ENCODE measurements around the gene ELK4.

Gene ELK4

GRCh38 chr1:205581321-205581980, 50.4 kb downstream of the ELK4 start:
- DNase-seq (ENCODE audit: low read depth), result no peak
- H3K4me3 ChIP-seq (ENCODE audit: low read length), result no peak overlapping the region
- TF ChIP-seq, protein P1, sequence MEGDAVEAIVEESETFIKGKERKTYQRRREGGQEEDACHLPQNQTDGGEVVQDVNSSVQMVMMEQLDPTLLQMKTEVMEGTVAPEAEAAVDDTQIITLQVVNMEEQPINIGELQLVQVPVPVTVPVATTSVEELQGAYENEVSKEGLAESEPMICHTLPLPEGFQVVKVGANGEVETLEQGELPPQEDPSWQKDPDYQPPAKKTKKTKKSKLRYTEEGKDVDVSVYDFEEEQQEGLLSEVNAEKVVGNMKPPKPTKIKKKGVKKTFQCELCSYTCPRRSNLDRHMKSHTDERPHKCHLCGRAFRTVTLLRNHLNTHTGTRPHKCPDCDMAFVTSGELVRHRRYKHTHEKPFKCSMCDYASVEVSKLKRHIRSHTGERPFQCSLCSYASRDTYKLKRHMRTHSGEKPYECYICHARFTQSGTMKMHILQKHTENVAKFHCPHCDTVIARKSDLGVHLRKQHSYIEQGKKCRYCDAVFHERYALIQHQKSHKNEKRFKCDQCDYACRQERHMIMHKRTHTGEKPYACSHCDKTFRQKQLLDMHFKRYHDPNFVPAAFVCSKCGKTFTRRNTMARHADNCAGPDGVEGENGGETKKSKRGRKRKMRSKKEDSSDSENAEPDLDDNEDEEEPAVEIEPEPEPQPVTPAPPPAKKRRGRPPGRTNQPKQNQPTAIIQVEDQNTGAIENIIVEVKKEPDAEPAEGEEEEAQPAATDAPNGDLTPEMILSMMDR (conservative IDR thresholded peaks at IDR 0.05; ENCODE audit: low read depth, low read length), result no peak

GRCh38 chr1:205580923-205581180, 51.0 kb downstream of the ELK4 start:
- no peak overlapping the region for H3K4me3 ChIP-seq (ENCODE audit: low read length)
- TF ChIP-seq, protein P1 (conservative IDR thresholded peaks at IDR 0.05; ENCODE audit: low read depth, low read length), result no peak
- no peak for DNase-seq (ENCODE audit: low read depth)

DNA sequence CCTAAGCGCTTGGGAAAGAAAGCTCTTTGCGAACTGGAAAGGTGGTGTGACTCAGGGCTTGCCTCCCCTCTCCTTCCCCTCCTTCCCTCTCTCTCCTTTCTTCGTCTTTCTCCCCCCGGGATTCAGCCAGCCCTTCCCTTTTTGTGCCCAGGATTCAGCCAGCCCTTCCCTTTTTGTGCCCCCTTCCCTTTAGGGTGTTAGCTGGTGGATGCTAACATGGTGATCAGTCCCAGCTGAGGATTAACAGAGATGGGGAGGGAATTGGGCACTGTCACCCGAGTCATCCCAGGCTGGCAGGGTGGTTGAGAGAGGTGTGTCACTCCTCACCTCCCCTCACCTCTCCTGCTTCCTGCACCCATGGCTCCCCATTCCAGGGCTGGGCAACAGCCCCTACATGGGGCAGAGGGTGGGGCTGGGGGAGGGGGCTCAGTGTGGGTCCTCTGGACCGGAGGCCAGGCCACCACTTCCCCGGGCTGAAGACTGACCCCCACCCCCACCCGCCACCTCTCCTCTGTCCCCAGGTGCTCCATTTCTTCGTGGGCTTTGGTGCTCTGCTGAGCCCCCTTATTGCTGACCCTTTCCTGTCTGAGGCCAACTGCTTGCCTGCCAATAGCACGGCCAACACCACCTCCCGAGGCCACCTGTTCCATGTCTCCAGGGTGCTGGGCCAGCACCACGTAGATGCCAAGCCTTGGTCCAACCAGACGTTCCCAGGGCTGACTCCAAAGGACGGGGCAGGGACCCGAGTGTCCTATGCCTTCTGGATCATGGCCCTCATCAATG, 51.5 kb downstream of the ELK4 start:
- DNase-seq (ENCODE audit: low read depth), result no peak
- TF ChIP-seq, protein P1 (conservative IDR thresholded peaks at IDR 0.05; ENCODE audit: low read depth, low read length), result no peak
- no peak overlapping the region for H3K4me3 ChIP-seq (ENCODE audit: low read length)

DNA sequence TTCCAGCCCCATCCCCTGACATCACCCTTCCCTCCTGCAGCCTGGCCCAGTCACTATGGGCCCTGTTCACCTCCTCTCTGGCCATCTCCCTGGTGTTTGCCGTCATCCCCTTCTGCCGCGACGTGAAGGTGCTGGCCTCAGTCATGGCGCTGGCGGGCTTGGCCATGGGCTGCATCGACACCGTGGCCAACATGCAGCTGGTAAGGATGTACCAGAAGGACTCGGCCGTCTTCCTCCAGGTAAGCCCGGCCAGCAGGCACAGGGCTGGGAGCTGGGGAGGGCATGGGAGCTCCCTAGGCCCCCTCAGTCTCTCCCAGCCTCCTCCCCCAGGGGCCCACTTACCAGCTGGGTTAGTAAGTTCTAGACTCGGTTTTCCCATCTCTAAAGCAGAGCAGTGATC, 52.1 kb downstream of the ELK4 start:
- H3K4me3 ChIP-seq (ENCODE audit: low read length), result no peak overlapping the region
- TF ChIP-seq, protein P1 (conservative IDR thresholded peaks at IDR 0.05; ENCODE audit: low read depth, low read length), result no peak
- DNase-seq (ENCODE audit: low read depth), result no peak

GRCh38 chr1:205578780-205579571, 52.8 kb downstream of the ELK4 start:
- DNase-seq (ENCODE audit: low read depth), result no peak
- no peak overlapping the region for H3K4me3 ChIP-seq (ENCODE audit: low read length)
- TF ChIP-seq, protein P1 (conservative IDR thresholded peaks at IDR 0.05; ENCODE audit: low read depth, low read length), result no peak

GRCh38 chr1:205577874-205578658, 53.7 kb downstream of the ELK4 start:
- H3K4me3 ChIP-seq (ENCODE audit: low read length), result no peak overlapping the region
- no peak for DNase-seq (ENCODE audit: low read depth)
- TF ChIP-seq, protein P1 (conservative IDR thresholded peaks at IDR 0.05; ENCODE audit: low read depth, low read length), result no peak

All from retinal pigment epithelial cell (primary cell).